ENCODE results near the gene SARS1.

SARS1 gene

GRCh38 chr1:109248444-109248796 lies 34.7 kb downstream of the SARS1 start:
- Histone ChIP-seq H3K36me3 (no peaks in the 10 kb centered on the region), H3K9me3 (no peaks in the 10 kb centered on the region), H3K4me3 (ENCODE audit: low read depth, low read length) (no peak overlapping the region), H3K27me3 (no peaks in the 10 kb centered on the region), H3K4me1 (peaks cover 10% of the 10 kb centered on the region)
- no peak for TF ChIP-seq CTCF (IDR thresholded peaks at IDR 0.05; ENCODE audit: low read depth, low read length)
- DNase-seq = no peak

- H3K4me3 ChIP-seq (ENCODE audit: low read depth, low read length) = peak within 1 kb of the TSS; percentile 50
- no peak for TF ChIP-seq CTCF (IDR thresholded peaks at IDR 0.05; ENCODE audit: low read depth, low read length)
- H3K36me3 ChIP-seq = no peaks in the 10 kb centered on the region
- H3K27me3 ChIP-seq = no peaks in the 10 kb centered on the region
- peak; percentile 85 for DNase-seq
- H3K4me1 ChIP-seq = peaks cover 15% of the 10 kb centered on the region
- H3K9me3 ChIP-seq = no peaks in the 10 kb centered on the region
These were observed 35.3 kb downstream of the SARS1 start, which contains the start of gene CELSR2 for GRCh38 chr1:109248797-109249629. Gene CELSR2, plus strand, starts transcription at chr1:109249539. Its CDS starts 541 bp downstream, at chr1:109250080.

- H3K9me3 ChIP-seq = no peaks in the 10 kb centered on the region
- DNase-seq = no peak
- H3K27me3 ChIP-seq = no peaks in the 10 kb centered on the region
- peak overlapping the region; percentile 50 for H3K4me3 ChIP-seq (ENCODE audit: low read depth, low read length)
- no peaks in the 10 kb centered on the region for H3K36me3 ChIP-seq
- peaks cover 24% of the 10 kb centered on the region for H3K4me1 ChIP-seq
- TF ChIP-seq CTCF (IDR thresholded peaks at IDR 0.05; ENCODE audit: low read depth, low read length) = no peak
These were observed 36.1 kb downstream of the SARS1 start for GRCh38 chr1:109249654-109250401.

GRCh38 chr1:109250454-109251276 lies 36.9 kb downstream of the SARS1 start:
- no peaks in the 10 kb centered on the region for H3K36me3 ChIP-seq
- peak overlapping the region; percentile 50 for H3K4me3 ChIP-seq (ENCODE audit: low read depth, low read length)
- H3K4me1 ChIP-seq = peaks cover 30% of the 10 kb centered on the region
- no peak for TF ChIP-seq CTCF (IDR thresholded peaks at IDR 0.05; ENCODE audit: low read depth, low read length)
- no peaks in the 10 kb centered on the region for H3K27me3 ChIP-seq
- DNase-seq = no peak
- no peaks in the 10 kb centered on the region for H3K9me3 ChIP-seq

GRCh38 chr1:109251277-109252166 lies 37.8 kb downstream of the SARS1 start:
- peak; percentile 6 for DNase-seq
- Histone ChIP-seq H3K9me3 (no peaks in the 10 kb centered on the region), H3K36me3 (no peaks in the 10 kb centered on the region; the same call in 1 of the 2 replicates), H3K4me3 (ENCODE audit: low read depth, low read length) (no peak overlapping the region), H3K4me1 (peaks cover 30% of the 10 kb centered on the region), H3K27me3 (no peaks in the 10 kb centered on the region)
- no peak for TF ChIP-seq CTCF (IDR thresholded peaks at IDR 0.05; ENCODE audit: low read depth, low read length)
